Panc1 (cell line): Measurements from ENCODE around the gene GYPC. TPM values are rescaled to one million over a fixed set of nuclear protein-coding genes. Genes with fewer than 3 reads are reported as not detected.

Experiments
- ATAC-seq: fragments of 200-7000 bp; cut with Tn5 transposase; 2 replicates; pipeline ENCODE4 v1.9.1; 2020; ENCODE audit warnings: mild to moderate bottlenecking, moderate library complexity
- BruUV-seq: library from RNA; stranded (reverse); fragments of 400-500 nt; replicated peaks from 2 replicates; lab custom pipeline; 2021; lab: Mats Ljungman, UMichigan
- CTCF ChIA-PET: fragments of 300-600 bp; sonication (Branson Sonifier 250); formaldehyde crosslinking; loops from one replicate; lab custom pipeline; 2022; ENCODE audit warnings: antibody characterized with exemption; lab: Charles Lee
- POLR2A ChIA-PET: fragments of 300-600 bp; sonication (Branson Sonifier 250); formaldehyde crosslinking; loops from one replicate; lab custom pipeline; 2022; ENCODE audit warnings: antibody characterized with exemption; lab: Charles Lee
- DNase-seq: peaks from one replicate; pipeline ENCODE4 v3.0.0-alpha.2; 2010; ENCODE audit warnings: low read depth, low spot score
- H3K27ac ChIP-seq: 2 replicates; pipeline ENCODE4 v1.5.1; 2011; ENCODE audit warnings: mild to moderate bottlenecking, low read length, inconsistent platforms
- H3K27me3 ChIP-seq: fragments of 200-500 bp; sonication (Bioruptor generic); 2 replicates; pipeline ENCODE4 v1.6.0; 2014; ENCODE audit warnings: low read length, inconsistent platforms; ENCODE audit not compliant: control insufficient read depth, insufficient read depth
- H3K36me3 ChIP-seq: fragments of 200-500 bp; sonication (Bioruptor generic); 2 replicates; pipeline ENCODE4 v1.5.1; 2014; ENCODE audit warnings: inconsistent platforms, mild to moderate bottlenecking, low read length, moderate library complexity; ENCODE audit not compliant: control insufficient read depth, insufficient read depth
- H3K4me1 ChIP-seq: 2 replicates; pipeline ENCODE4 v1.5.1; 2011; ENCODE audit warnings: inconsistent platforms, mild to moderate bottlenecking, low read length, moderate library complexity; ENCODE audit not compliant: control insufficient read depth, insufficient read depth
- H3K4me3 ChIP-seq, 2 experiments: 2 replicates each; pipeline ENCODE4 v1.5.1; 2011 to 2012; ENCODE audit warnings: low read depth in 2 of 2, low read length in 2 of 2, mild to moderate bottlenecking in 2 of 2, inconsistent platforms in 1 of 2, moderate library complexity in 1 of 2
- H3K9me3 ChIP-seq: fragments of 200-500 bp; sonication (Bioruptor generic); 2 replicates; pipeline ENCODE4 v1.5.1; 2014; ENCODE audit warnings: low read depth, mild to moderate bottlenecking, inconsistent platforms, low read length, moderate library complexity; ENCODE audit not compliant: control insufficient read depth, insufficient read depth
- CTCF ChIP-seq: fragments of 450-650 bp; IDR thresholded peaks from 2 replicates; pipeline ENCODE4 v1.5.1; 2017; ENCODE audit warnings: mild to moderate bottlenecking
- POLR2AphosphoS5 ChIP-seq: IDR thresholded peaks from 2 replicates; pipeline ENCODE4 v1.6.1; 2012; ENCODE audit warnings: mild to moderate bottlenecking, low read depth, low read length, moderate library complexity
- REST ChIP-seq, 2 experiments: IDR thresholded peaks; 2 replicates each; pipeline ENCODE4 v1.6.1; 2011 to 2012; ENCODE audit warnings: low read depth in 2 of 2, control low read depth in 1 of 2, low read length in 1 of 2, mild to moderate bottlenecking in 1 of 2, moderate library complexity in 1 of 2; ENCODE audit not compliant: insufficient read depth in 1 of 2
- SIN3A ChIP-seq: IDR thresholded peaks from 2 replicates; pipeline ENCODE4 v1.6.1; 2012; ENCODE audit warnings: low read depth, mild to moderate bottlenecking, low read length, moderate library complexity, borderline replicate concordance; ENCODE audit not compliant: insufficient read depth
- TCF7L2 ChIP-seq: IDR thresholded peaks from 2 replicates; pipeline ENCODE4 v1.6.1; 2011; ENCODE audit warnings: mild to moderate bottlenecking, low read depth, low read length, inconsistent platforms
- in situ Hi-C: cut with HindIII; loops from 2 replicates; pipeline ENCODE4 v1.10.0; 2016; ENCODE audit warnings: low sequenced_read_pairs, low pct_unique_long_range_greater_than_20kb
- intact Hi-C: fragments of 100-400 bp; cut with micrococcal nuclease; formaldehyde crosslinking; loops from one replicate; pipeline ENCODE4 v1.10.0; 2022; ENCODE audit not compliant: unreplicated experiment
- total RNA-seq: library from RNA; stranded (reverse); gene quantifications from one replicate; pipeline ENCODE4 v1.2.1, GENCODE V29; 2021; ENCODE audit not compliant: unreplicated experiment

Gene GYPC
- total RNA-seq, 1 experiment from 2014 or later = 0.57 TPM

GRCh38 chr2:126672980-126673605 is 17.1 kb downstream of the GYPC start:
- CTCF ChIA-PET = no interaction called here

GRCh38 chr2:126674075-126674744 is 18.3 kb downstream of the GYPC start:
- DNase-seq (no peak), ATAC-seq (no peak)
- in situ Hi-C loops (no loop called here), intact Hi-C loops (no loop called here)
- BruUV-seq = no TSS peak
- Histone ChIP-seq H3K4me1 (no peaks in the 10 kb centered on the region), H3K36me3 (no peaks in the 10 kb centered on the region), H3K27me3 (no peaks in the 10 kb centered on the region), H3K9me3 (peaks cover 4% of the 10 kb centered on the region; the same call in 1 of the 2 replicates), H3K27ac (no peak overlapping the region), H3K4me3 (no peak overlapping the region)
- POLR2A ChIA-PET = no interaction called here
- CTCF ChIA-PET = no interaction called here
- TF ChIP-seq POLR2AphosphoS5 (no peak), REST (IDR thresholded peaks at IDR 0.05; ENCODE audit: insufficient read depth in 1 of 2, low read depth in 2 of 2, low read length in 1 of 2) (no peak), CTCF (no peak), SIN3A (no peak)

More at GRCh38 chr2:126672980-126673605, 17.1 kb downstream of the GYPC start:
- Histone ChIP-seq H3K27me3 (no peaks in the 10 kb centered on the region), H3K4me3 (no peak overlapping the region), H3K27ac (no peak overlapping the region), H3K36me3 (no peaks in the 10 kb centered on the region), H3K4me1 (no peaks in the 10 kb centered on the region), H3K9me3 (peaks cover 4% of the 10 kb centered on the region; the same call in 1 of the 2 replicates)
- TF ChIP-seq REST (IDR thresholded peaks at IDR 0.05; ENCODE audit: insufficient read depth in 1 of 2, low read depth in 2 of 2, low read length in 1 of 2) (no peak), SIN3A (no peak), CTCF (no peak), POLR2AphosphoS5 (no peak), TCF7L2 (no peak)
- intact Hi-C loops = no loop called here
- in situ Hi-C loops = no loop called here
- POLR2A ChIA-PET = no interaction called here
- BruUV-seq = no TSS peak
- no peak for DNase-seq
- ATAC-seq = no peak
